ENCODE measurements around the gene PPP6R2. TPM values are rescaled to one million over a fixed set of nuclear protein-coding genes. Genes with fewer than 3 reads are reported as not detected.

PPP6R2 gene
- polyA plus RNA-seq, 3 donors, result 9.1 to 74.5 (median 10.3) TPM

DNA sequence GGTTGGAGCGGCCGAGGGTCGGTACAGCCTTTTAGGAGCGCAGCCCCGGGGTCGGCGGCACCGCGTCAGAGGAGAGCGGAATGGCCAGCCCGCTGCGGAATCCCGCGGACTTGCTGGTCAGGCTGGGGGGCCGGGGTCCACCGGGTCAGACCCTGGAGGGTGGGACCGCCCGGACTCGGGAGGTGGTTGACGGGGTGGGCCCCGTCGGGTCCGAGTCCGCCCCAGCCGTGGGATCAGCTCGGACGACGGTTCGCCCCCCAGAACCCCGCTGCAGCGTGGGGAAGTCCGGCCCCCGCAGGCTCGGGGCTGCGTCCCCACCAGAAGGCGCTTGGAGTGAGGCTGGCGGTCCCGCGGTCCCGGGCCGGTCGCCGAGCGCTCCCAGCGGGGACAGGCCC lies 137.9 kb downstream of the PPP6R2 start:
- Histone ChIP-seq H3K4me1 (ENCODE audit: control insufficient read depth in 1 of 2, insufficient read depth in 2 of 2, low read length in 2 of 2) (peaks cover 5 to 14% of the 10 kb centered on the region in 2 donors), H3K27me3 (ENCODE audit: control insufficient read depth in 2 of 2, insufficient read depth in 2 of 2, low read length in 2 of 2) (peaks cover 9 to 48% of the 10 kb centered on the region in 2 donors), H3K4me3 (replicated peaks in 1 of 3; ENCODE audit: low read depth in 2 of 3, low read length in 3 of 3) (peak overlapping the region in 2 of 3 experiments; percentile 26 to 71), H2AFZ (ENCODE audit: insufficient read depth, low read depth, low read length, poor library complexity, severe bottlenecking) (peak overlapping the region; percentile 79), H4K20me1 (ENCODE audit: insufficient read depth, low read length) (no peaks in the 10 kb centered on the region), H3K4me2 (replicated peaks; ENCODE audit: extremely low read depth, low read length, poor library complexity, severe bottlenecking) (peak overlapping the region; percentile 76), H3K36me3 (replicated peaks in 1 of 2; ENCODE audit: control insufficient read depth in 1 of 2, insufficient read depth in 2 of 2, low read length in 2 of 2) (no peaks in the 10 kb centered on the region), H3K9ac (ENCODE audit: insufficient read depth, low read length, poor library complexity, severe bottlenecking) (peak overlapping the region; percentile 21), H3K79me2 (ENCODE audit: insufficient read depth, low read length) (no peaks in the 10 kb centered on the region), H3K27ac (ENCODE audit: low read depth in 1 of 2, low read length in 2 of 2) (no peak overlapping the region), H3K9me3 (replicated peaks in 1 of 2; ENCODE audit: control insufficient read depth in 1 of 2, insufficient read depth in 1 of 2, low read length in 2 of 2) (no peaks in the 10 kb centered on the region)
- intact Hi-C loops (cut with micrococcal nuclease), result no loop called here
- peaks cover 2% of the 10 kb centered on the region for H3K4me1 Mint-ChIP-seq
- TF ChIP-seq, protein P1, sequence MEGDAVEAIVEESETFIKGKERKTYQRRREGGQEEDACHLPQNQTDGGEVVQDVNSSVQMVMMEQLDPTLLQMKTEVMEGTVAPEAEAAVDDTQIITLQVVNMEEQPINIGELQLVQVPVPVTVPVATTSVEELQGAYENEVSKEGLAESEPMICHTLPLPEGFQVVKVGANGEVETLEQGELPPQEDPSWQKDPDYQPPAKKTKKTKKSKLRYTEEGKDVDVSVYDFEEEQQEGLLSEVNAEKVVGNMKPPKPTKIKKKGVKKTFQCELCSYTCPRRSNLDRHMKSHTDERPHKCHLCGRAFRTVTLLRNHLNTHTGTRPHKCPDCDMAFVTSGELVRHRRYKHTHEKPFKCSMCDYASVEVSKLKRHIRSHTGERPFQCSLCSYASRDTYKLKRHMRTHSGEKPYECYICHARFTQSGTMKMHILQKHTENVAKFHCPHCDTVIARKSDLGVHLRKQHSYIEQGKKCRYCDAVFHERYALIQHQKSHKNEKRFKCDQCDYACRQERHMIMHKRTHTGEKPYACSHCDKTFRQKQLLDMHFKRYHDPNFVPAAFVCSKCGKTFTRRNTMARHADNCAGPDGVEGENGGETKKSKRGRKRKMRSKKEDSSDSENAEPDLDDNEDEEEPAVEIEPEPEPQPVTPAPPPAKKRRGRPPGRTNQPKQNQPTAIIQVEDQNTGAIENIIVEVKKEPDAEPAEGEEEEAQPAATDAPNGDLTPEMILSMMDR (IDR thresholded peaks at IDR 0.05), result no peak
- H3K27ac Mint-ChIP-seq, result no peak overlapping the region
- WGBS (ENCODE audit: insufficient coverage), result 3% methylated on average over 45 of the region's 45 CpGs
- no peak for DNase-seq
- peak overlapping the region; percentile 66 to 82 for H3K4me3 Mint-ChIP-seq
- H3K9me3 Mint-ChIP-seq, result peaks cover 0 to 12% (median 6%) of the 10 kb centered on the region in 7 donors
- peaks cover 0 to 2% of the 10 kb centered on the region in 2 donors for H3K36me3 Mint-ChIP-seq
- H3K27me3 Mint-ChIP-seq (ENCODE audit: low read depth in 3 of 3), result peaks cover 39 to 82% (median 45%) of the 10 kb centered on the region in 3 donors

DNA sequence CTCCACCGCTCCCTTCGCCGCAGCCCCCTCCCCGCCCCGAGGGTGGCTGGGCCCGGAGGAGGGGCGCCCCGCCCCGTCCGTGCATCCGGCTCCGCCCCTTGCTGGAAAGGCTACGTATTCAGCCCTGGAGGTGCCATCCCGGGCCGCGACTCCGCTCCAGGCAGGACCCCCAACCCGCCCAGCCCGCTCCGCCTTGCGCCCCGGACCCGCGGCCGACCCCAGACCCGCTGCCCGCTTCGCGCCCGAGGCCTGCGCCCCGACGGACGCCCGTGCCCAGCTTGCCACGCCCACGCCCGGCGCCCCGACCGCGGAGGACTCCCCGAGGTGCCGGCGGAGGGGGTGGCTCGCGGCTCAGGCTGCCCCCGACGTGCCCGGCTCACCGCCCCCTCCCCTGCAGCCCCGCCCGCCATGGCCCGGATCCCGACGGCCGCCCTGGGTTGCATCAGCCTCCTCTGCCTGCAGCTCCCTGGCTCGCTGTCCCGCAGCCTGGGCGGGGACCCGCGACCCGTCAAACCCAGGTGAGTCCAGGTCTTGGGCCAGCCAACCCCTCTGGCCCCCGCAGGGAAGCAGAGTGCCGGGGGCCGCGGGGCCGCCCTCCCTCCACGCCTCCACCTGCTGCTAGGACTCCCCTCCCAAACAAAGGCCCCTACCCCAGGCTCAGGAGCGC lies 138.4 kb downstream of the PPP6R2 start, which contains the start of gene ADM2:
ADM2 (plus strand) TSS at position 104 of the 667 bp plus-strand sequence; CDS start at position 409, 305 bp downstream.
- TF ChIP-seq, protein P1 (IDR thresholded peaks at IDR 0.05), result no peak
- Histone ChIP-seq H3K4me1 (ENCODE audit: control insufficient read depth in 1 of 2, insufficient read depth in 2 of 2, low read length in 2 of 2) (peaks cover 5 to 14% of the 10 kb centered on the region in 2 donors), H2AFZ (ENCODE audit: insufficient read depth, low read depth, low read length, poor library complexity, severe bottlenecking) (peak within 1 kb of the TSS; percentile 79), H3K9ac (ENCODE audit: insufficient read depth, low read length, poor library complexity, severe bottlenecking) (peak within 1 kb of the TSS; percentile 21), H3K27me3 (ENCODE audit: control insufficient read depth in 2 of 2, insufficient read depth in 2 of 2, low read length in 2 of 2) (peaks cover 9 to 48% of the 10 kb centered on the region in 2 donors), H3K36me3 (replicated peaks in 1 of 2; ENCODE audit: control insufficient read depth in 1 of 2, insufficient read depth in 2 of 2, low read length in 2 of 2) (no peaks in the 10 kb centered on the region), H3K4me3 (replicated peaks in 1 of 3; ENCODE audit: low read depth in 2 of 3, low read length in 3 of 3) (peak within 1 kb of the TSS in 2 of 3 experiments; percentile 26 to 71), H3K27ac (ENCODE audit: low read depth in 1 of 2, low read length in 2 of 2) (no peak within 1 kb of the TSS), H3K4me2 (replicated peaks; ENCODE audit: extremely low read depth, low read length, poor library complexity, severe bottlenecking) (peak within 1 kb of the TSS; percentile 76), H3K9me3 (replicated peaks in 1 of 2; ENCODE audit: control insufficient read depth in 1 of 2, insufficient read depth in 1 of 2, low read length in 2 of 2) (no peaks in the 10 kb centered on the region), H3K79me2 (ENCODE audit: insufficient read depth, low read length) (no peaks in the 10 kb centered on the region), H4K20me1 (ENCODE audit: insufficient read depth, low read length) (no peaks in the 10 kb centered on the region)
- H3K4me1 Mint-ChIP-seq, result peaks cover 2% of the 10 kb centered on the region
- H3K36me3 Mint-ChIP-seq, result peaks cover 0 to 2% of the 10 kb centered on the region in 2 donors
- peaks cover 0 to 12% (median 6%) of the 10 kb centered on the region in 7 donors for H3K9me3 Mint-ChIP-seq
- peak in 1 of 3 donors; percentile 8 for DNase-seq
- H3K4me3 Mint-ChIP-seq, result peak within 1 kb of the TSS; percentile 66 to 82
- 2% methylated on average over 68 of the region's 70 CpGs for WGBS (ENCODE audit: insufficient coverage)
- peaks cover 42 to 77% (median 45%) of the 10 kb centered on the region in 3 donors for H3K27me3 Mint-ChIP-seq (ENCODE audit: low read depth in 3 of 3)
- intact Hi-C loops (cut with micrococcal nuclease), result no loop called here
- no peak within 1 kb of the TSS for H3K27ac Mint-ChIP-seq
